ENCODE measurements around the gene FAM241B.

Gene FAM241B

DNA sequence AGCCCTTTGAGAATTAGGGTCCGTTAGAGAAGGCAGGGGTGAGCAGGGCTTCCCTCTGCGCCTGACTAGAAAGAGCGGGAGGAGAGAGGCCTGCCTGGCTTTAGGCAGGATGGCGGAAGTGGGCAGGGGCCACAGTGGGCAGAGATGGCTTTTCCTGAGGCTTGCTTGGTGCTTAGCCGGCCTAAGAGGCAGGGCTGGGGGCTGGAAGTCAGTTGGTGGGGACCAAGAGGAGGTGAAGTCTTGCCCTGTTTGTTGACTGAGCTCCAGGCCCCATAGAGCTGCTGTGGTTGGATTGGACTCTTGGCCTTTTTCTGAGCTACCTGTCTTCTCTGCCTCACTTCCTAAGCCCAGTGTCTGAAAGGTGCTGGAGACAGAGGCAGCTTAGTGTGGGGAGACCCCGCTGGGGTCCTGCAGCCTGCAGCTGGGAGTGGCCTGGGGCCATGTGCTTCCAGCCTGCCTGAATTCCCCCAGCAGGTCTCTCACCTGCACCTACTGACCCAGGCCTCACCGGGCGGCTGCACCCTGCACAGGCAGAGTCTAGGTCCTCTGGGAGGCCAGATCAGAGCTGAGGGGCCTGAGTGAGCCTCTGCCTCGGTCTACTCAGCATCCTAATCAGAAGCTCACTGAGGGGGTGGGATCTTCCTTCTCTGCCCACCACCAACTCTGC, 4.8 kb downstream of the FAM241B start:
- DNase-seq = no peak

DNA sequence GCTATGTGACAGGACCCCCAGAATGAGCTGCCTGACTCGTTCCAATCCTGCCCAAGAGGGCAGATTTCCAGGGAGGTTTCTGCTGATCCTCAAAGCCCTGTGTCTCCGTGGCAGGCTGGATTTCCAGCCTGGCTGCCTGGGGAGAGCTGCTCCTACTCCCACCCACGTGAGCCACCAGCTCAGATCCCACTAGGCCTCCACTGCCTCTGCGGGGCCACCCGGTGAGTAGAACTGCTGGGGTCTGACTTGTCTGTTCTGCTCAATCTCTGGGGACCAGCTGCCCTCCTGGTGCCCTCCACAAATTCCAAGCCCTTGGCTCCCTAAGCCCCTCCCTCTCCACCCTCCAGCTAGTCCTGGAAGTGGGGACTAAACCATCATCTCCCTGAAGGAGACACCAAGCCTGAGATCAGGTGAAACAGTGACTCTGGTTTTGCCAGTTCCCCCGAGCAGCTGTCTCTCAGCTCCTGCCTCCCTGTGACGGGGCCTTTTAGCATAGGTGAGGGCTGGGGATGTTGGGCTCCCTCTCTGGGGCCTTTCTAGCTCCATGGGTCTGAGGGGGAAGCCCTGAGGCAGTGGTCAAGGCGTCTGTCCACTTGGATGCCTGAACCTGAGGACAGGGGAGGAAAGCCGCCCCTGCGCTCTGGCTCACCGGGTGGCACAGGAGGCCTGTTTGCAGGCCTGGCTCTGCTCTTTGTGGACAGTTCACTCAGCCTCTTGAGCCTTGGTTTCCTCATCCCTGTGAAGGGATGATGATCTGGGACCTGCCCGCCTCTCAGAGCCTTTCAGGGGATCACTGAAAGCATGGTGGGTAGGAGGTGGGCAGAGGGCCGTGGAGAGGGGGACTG, 5.6 kb downstream of the FAM241B start:
- no peak for DNase-seq

DNA sequence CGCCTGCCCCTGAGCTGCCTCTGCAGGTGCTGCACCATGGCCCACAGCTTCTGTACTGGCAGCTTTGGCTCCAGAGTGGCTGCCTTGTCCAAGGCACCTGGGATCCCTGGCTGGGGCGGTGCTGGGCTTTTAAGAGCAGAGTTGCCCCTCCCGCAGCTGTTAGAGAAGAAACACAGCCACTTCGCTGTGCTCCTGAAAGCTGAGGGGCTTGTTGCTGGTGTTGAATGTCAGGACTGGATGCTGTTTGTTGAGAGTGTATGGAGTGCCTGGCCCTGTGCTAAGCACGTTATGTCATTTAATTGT, 6.2 kb downstream of the FAM241B start:
- DNase-seq = no peak

DNA sequence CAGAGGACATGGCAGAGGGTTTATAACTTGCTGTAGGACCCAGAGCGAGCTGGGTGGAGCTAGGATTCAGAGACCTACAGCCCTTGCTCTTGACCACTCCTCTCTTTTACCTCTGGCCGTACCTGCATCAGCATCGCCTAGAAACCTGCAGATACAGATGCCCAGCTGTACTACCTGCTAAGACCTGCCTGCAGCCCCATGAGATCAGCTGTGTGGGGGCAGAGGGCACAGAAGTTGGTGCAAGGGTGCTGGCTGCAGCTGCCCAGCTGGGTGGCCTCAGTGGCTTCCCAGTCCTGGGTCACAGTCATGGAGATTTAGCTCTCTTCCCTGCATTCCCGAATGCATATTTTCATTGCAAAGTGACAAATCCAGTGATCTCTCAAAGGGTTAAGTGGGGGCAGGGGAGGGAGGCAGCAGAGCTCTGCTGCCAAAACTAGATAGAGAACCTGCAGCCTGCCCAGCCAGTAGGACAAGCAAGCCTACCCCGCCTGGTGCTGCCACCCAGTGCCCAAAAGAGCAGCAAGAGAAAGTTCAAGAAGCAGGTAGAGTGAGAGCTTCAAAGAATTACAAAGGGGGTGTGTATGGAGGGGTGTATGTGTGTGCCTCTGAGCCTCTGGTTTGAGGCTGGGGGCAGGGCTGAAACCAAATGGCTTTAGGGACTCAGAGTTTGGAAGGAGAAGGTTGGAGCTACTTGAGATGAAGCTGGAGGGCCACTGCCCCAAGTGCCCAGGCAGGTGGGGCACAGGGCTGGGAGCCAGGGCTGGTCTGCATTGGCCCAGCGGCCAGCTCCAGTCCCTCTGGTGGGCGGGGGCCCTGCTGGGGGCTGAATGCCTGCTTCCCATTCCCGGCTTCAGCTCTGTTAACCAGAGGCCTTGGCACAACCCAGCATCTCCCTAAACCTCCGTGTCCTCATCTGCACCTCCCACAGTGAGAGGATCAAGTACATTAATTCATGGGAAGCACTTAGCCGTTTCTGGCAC, 6.9 kb downstream of the FAM241B start:
- peak; percentile 8 to 23 for DNase-seq

DNA sequence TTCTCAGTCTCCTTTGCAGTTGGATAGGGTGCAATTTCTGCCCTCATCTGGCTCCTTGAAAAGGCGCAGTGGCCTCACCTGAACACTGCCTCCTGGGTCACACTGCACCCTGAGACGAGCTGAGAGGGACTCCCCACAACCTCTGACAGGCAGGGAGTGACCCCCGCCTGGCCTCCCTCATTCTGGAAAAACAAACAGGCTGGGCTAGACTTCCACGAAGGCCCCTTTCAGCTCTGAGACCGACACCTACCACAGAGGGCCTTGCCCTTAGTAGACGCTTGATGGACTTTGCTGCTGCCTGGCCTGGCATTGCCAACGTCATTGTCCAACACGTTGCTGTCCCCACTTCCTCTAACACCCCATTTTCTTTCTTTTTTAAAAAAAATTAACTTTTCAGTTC, 8.6 kb downstream of the FAM241B start:
- DNase-seq = no peak

DNA sequence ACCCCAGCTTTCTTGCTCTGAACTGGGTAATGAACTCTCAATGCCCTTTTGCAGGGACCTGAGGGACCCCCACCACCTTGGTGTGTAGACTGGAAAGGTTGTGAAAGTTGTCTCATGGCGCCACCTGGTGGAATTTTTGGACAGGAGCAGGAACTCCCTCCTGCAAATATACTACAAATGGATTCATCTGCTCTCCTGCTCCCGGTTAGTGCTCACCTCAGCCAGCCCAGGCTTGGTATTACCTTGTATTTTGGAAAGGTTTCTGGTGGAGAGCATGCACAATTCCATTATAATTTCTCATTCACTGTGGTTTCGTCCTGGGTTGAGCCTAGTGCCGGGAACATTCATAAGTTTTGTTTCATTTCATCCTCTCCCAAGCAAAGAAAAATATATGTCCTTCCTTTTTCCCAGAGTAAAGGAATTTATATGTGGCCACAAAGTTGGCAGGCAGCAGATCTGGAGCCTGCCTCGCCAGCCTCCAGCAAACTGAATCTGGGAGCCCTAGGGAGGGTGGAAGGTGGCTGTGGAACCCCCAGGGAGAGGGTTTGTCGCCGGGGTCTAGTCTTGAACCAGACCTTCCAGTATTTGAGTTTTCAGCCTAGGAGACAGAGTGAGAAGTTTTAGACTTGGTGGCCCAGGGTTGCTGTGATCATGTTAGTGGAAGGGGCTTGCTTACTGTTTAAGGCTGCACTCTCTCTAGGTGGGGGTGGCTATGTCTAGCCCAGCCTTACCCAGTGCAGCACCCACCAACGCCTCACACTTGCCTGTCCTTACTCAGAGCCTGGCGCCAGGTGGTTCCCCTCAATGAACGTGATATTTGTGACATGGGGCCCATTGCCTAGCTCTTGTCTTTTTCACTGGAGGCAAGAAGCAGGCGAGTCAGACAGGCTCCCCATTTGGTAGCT, 9.5 kb downstream of the FAM241B start:
- DNase-seq = peak; percentile 65 to 70

DNA sequence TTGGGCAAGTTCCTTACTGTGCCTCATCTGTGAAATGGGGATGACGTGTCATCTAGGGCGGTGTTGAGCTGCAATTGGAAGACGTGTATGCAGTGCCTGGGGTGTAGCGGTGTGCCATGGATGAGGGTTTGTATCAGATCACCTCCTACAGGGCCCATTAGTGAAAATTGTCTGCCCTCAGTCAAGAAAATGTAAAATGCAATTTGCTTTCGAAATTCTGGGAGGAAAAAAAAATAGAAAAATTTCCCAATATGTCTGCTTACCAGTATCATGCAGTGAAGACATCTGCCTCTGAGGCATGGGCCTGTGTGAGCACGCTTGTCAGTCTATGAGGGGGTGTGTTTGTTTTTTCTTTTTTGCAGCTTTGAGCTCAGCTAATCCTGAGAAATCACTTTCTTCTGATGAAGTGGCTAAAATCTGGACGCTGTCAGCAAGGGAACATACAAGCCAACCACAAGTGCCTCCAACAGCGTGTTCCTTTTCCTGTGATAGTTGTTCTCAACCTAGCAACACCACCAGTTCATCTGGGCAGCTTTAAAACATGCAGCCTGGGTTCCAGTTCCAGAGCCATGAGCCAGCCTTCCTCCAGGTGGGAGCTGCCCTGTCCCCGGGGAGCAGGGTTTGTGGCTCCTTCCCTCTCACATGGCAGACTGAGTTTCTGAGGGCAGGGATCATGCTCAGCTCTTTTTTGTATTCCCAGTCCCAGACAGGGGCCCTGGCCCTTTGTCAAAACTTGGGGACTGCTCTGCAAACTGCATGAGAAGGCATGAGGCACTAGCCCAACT, 10.3 kb downstream of the FAM241B start:
- no peak for DNase-seq

DNA sequence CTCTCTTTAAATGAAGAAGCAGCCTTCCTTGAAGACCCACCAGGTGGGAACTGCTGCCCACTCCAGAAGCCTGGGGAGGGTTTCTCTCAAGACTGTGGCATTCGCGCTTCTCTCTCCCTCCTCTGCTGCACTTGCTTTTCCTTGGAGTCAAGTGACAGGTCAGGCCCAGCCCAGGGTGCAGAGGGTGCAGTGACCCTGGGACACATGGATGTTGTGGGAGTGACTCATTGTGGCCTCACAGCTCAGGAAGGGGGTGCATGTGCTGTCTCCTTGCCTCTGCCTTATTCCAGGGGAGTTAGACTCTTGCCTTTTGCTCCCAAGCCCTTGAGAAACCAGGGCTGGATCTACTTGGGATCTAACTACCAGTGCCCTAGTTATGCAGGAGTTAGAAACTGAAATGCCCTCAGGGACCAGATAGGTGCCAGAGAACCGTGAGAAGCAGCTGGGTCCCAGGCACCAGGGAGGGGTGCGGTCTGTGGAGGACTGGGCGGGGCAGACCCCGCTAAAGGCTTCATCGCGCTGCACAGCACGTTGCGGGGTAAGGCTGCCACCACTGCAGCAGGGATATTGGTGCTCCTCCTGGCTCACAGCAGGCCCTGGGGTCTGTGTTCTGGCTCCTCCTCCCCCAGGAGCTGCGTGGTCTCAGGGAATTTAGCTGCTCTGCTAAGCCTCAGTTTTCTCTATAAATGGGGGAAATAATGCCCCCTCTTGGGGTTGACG, 11.4 kb downstream of the FAM241B start:
- no peak for DNase-seq

DNA sequence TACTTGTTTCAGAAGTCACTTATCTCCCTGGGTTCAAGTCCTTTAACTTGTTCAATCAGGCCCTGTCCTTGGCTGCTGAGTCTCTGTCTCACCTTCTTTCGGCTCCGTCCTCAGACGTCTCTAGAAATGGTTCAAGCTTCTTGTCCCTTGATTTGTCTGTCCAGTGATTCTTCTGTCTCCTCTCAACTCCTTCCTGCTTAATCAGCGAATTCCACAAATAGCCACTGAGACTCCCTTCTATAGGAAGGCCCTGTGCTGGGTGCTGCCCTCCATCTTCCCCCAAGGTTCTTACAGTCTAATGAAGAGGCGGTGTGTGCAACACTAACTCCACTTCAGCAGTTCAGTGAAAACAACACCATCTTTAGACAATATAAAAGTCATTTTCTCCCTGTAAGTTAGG, 12.7 kb downstream of the FAM241B start:
- no peak for DNase-seq

DNA sequence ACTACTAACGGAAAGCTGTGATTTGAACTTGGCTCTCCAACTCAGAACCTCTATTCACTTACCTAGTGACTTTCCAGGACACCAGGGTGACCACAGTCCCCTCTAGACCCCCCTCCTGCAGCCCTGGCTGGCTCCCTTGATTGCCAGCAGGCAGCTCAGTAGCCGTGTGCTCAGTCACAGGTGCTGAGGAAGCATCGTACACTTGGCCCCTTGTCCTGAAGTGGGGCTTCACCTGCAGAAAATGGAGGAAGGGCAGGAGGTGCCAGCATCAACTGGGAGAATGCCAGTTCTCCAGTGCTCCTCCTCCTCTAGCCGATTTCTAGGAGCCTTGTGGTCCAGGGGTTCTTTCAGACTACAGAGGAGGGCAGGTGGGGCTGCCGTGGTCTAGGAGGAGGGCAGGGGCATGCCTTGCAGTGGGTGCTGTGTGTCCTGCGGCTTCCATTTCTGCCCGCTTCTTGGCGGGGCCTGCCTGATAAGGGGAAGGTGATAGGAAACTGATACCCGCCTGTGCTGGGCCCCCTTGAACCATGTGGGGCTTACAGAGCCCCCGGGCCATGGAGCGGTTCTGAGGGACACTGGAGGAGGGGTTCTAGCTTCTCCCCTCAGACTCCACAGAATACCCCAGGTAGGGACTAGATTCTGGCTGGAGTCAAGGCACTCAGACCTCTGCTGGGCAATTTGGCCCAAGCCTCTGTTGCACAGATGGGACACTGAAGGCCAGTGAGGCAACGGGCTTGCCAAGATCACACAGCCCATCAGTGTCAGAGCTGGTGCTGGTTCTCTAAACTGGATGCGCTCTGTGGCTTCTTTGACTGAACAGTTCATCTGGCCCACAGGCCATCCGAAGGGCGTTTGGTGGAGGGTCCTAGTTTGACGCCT, 14.0 kb downstream of the FAM241B start:
- no peak for DNase-seq

DNA sequence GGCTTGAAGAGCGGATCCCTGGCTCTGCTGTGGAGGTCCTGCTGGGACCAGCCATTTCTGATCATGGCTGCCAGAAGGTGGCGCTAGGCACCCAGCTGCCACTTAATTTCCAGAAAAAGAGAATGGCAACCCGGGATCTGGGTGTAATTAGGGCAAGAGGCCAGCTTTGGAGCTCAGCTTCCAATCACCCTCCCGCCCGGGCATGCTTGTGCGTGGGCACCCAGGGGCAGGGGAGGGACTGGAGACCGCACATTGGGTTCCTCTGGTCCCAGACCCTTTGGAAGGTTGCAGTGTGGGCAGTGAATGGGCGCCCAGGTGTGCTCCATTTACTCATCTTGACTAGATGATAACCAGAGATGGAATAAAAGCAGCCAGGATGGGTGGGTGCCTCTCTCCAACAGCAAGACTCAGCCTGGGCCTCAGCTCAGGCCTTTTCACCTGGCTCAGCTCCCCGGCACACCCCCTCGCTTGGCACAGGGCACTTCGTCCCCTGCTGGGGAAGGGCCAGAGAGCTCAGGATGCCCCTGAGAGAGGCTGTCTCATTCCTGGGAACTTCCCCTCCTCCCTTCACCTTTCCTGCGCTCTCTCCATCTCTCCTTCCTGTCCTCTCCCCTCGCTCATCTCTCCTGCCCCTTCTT, 14.7 kb downstream of the FAM241B start:
- peak; percentile 9 to 39 for DNase-seq

DNA sequence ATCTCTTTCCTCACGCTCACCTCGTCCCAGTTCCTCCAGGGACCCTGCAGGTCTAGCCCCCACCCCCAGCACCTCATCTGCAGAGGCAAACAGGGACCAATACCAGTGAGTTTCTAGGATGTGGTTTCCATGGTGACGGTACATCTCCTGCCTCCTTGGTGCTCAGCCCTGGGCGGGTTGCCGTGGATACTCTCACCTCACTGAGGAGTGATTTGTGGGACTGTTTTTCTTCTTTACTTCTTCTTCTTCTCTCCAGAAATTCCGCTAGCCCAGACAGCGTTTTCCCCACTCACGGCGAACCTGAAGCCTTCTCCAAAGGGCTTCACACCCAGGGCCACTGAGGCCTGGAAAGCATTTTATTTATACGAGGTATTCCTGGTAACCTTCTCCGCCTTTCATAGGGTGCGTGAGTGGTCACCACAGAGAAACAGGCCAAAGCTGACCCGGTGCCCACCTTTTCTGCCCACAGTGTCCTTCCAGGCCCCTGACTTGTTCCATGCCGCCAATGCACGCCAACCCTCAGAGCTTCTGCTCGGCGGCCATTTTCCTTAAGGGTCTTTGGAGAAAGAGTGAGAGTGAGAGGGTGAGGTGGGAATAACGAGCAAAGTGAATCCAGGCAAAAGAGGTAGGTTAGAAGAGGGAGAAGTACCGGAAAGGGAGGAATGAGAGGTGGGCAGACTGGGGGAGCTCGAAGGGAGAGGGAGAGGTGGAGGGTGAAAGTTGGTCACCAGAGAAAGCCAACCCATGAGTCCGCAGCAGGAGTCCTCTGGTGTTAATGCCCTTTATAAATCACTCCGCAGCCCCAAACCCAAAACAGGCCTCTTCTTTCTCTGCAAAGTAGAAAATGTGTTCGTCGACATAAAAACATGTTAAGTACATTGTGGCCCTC, 15.5 kb downstream of the FAM241B start:
- no peak for DNase-seq

DNA sequence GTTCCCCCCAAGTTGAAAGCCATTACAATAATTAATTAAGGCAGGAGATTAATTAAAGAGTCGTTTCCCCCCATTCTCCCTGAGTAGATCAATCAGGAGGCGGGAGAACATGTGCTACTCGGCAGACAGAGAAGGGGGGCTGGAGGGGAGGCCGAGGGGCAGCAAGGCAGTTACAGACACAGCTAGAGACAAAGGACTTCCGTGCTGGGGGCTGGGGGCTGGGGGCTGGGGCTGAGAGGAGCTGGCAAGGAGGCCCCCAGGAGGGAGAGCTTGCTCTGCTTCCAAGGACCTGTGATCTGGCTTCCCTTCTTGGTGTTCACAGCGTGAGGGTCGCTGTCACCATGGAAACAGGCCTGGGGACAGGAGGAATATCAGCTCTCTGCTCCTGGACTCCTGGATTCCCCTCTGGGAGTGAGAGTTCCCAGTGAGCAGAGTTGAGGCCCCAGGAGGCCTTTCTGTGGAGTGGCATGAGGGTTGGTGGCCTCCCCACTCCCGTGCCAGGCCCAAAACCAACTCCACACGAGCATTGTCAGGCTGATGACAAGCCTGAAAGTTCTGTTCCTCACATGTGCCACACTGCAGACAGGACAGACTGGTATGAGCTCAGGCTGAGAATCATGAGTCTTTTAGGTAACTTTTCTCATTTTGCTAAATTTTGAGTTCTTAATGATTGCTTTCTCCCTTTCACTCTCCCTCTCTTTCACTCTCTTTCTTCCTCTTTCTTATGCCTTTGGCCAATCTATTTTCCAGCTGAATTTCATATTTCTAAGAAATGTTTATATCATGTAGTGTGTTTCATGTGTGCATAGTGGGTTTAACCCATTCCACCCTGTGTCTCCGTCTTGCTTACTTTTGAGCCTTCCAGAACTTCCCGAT, 16.4 kb downstream of the FAM241B start:
- DNase-seq = no peak

DNA sequence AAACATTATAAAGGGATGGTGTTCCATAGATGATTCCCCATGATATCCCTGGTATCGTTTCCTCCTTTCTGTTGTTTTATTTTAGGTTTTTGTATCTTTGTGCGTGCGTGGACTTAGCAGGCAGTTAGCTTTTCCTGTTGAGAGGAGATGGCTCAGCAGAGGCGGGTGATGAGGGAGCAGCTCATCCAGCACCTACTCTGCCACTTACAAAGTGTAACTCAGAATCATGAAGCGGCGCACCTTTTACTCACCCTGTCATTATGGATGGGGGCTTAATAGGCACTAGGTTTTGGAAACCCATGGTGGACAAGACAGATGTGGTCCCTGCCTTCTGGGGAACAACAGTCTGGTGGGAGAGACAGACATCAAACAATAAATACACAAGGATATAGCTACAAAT, 17.1 kb downstream of the FAM241B start:
- DNase-seq = no peak

DNA sequence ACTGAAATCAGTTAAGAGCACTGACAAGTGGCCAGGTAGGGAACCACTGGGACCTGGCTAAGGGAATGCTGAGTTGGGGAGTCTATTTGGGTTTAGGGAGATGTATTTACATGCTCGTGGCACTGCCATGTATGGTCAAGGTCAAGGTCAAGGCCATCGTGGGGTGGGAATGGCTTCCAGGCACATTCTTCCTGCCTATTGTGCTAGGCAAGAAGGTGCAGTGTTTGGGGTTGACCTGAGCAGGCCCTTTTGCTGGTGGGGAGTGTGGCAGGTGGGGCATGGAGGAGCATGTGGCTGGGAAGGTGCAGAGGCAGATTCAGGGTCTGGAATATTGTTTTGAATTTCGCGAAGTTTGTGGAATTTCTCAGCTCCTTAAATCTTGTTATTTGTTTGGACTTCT, 17.8 kb downstream of the FAM241B start:
- no peak for DNase-seq

DNA sequence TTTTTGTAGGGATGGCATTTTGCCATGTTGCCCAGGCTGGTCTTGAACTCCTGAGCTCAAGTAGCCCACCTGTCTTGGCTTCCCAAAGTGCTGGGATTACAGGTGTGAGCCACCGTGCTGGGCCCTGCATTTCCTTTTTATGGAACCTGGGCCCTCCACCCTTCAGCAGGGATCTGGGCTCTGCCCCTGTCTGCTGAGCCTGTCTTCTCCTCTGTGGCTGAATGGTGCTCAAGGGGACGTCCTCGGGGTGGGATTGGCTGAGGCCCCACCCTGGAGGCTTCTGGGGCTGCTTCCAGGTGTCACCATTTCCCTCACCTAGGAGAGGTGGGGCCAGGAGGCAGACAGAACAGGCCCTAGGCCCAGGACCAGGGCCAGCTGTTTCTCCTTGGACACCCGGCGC, 18.4 kb downstream of the FAM241B start:
- no peak for DNase-seq
